Body of pancreas (tissue), 4 donors: ENCODE results near the gene FUT9.

Experiments used
- CTCF ChIP-seq, 7 experiments: fragments of 450-650 bp in 4 of 7; fragments of 200-600 bp in 3 of 7; sonication (generic) in 3 of 7; IDR thresholded peaks; one replicate each; pipeline ENCODE4 v1.5.1; 2016 to 2019; ENCODE audit warnings: antibody characterized with exemption in 7 of 7
- POLR2A ChIP-seq, 3 donors: fragments of 450-650 bp; IDR thresholded peaks; one replicate each; pipeline ENCODE4 v1.6.1; 2016; ENCODE audit warnings: antibody characterized with exemption in 3 of 3, mild to moderate bottlenecking in 2 of 3

DNA sequence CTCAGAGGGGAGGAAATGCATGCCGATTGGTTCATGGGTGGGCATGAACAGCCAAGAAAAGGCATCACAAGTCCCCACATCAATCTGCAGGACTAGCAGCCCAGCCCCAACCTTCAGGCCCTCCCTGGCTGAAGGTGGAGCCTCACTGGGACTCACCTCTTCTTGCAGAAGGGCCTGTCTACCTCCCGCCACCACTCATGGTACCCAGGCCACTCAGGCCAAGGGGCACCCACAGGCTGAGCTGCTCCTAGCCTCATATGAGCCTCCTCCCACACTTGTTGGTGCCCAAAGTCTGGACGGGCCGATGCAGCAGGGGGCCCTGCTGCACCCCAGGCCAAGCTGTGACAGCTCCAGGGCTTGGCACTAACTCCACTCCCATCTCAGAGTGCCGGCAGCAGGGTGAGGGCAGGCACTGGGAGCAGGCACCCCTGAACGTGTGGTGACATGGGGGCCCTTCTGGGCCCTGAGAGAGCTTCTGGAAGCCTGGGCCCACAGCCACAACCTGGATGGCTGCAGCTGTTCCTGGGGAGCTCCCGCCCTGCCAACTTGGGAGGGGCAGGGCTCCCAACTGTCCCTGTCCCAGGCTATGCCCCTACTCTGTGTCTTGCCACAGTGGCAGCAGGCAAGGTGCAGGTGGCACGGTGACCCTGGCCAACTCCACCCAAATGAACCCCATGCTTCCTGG, 13.7 kb upstream of the FUT9 start:
- TF ChIP-seq POLR2A (IDR thresholded peaks at IDR 0.05) (no peak), CTCF (IDR thresholded peaks at IDR 0.05) (no peak)
